GM12878 (cell line): ENCODE data around the gene MAML2. TPM values are rescaled to one million over a fixed set of nuclear protein-coding genes. Genes with fewer than 3 reads are reported as not detected.
A peak's percentile ranks its signal among the peaks of the same experiment; 100 is the strongest.

Experiments used
- ATAC-seq: fragments of 200-7000 bp; cut with Tn5 transposase; 3 replicates; pipeline ENCODE4 v1.9.1; 2020; ENCODE audit warnings: mild to moderate bottlenecking, moderate library complexity
- BruUV-seq: library from RNA; stranded (reverse); fragments of 400-500 nt; replicated peaks from 2 replicates; lab custom pipeline; 2021; lab: Mats Ljungman, UMichigan
- CTCF ChIA-PET: fragments of 300-600 bp; sonication (Branson Sonifier 250); formaldehyde crosslinking; extraction: SDS; loops from one replicate; lab custom pipeline; 2021; ENCODE audit warnings: inconsistent platforms; lab: Yijun Ruan, JAX
- POLR2A ChIA-PET: fragments of 350-600 bp; formaldehyde crosslinking; extraction: SDS; loops from one replicate; lab custom pipeline; 2021; ENCODE audit warnings: inconsistent platforms; lab: Charles Lee
- RAD21 ChIA-PET: fragments of 300-600 bp; sonication (Branson Sonifier 250); formaldehyde crosslinking; loops from one replicate; lab custom pipeline; 2023; ENCODE audit warnings: antibody characterized with exemption; ENCODE audit not compliant: unreplicated experiment; lab: Charles Lee
- SMC1A ChIA-PET: fragments of 300-600 bp; sonication (Branson Sonifier 250); formaldehyde crosslinking; loops from one replicate; lab custom pipeline; 2023; ENCODE audit not compliant: unreplicated experiment, uncharacterized antibody; lab: Charles Lee
- DNase-seq: peaks from one replicate; pipeline ENCODE4 v3.0.0-alpha.2; 2011; ENCODE audit warnings: low read depth, low spot score
- FAIRE-seq: peaks from 3 replicates; lab custom pipeline; 2011; peaks lifted over from hg19 to GRCh38; lab: Jason Lieb, UNC
- H2AFZ ChIP-seq: 2 replicates; pipeline ENCODE4 v1.6.0; 2011; ENCODE audit warnings: low read depth, low read length, control low read depth; ENCODE audit not compliant: control insufficient read depth
- H3K27ac ChIP-seq: 2 replicates; pipeline ENCODE4 v1.5.1; 2011; ENCODE audit warnings: control low read depth; ENCODE audit not compliant: control insufficient read depth, insufficient read depth
- H3K27me3 ChIP-seq, 2 experiments: replicated peaks in 1 of 2; 2 replicates each; pipeline versions ENCODE4 v1.6.0 to v1.6.1; 2011; ENCODE audit warnings: low read length in 1 of 2; ENCODE audit not compliant: control insufficient read depth in 2 of 2, insufficient read depth in 2 of 2
- H3K36me3 ChIP-seq, 2 experiments: 2 replicates each; pipeline ENCODE4 v1.5.1; 2011; ENCODE audit warnings: low read length in 1 of 2; ENCODE audit not compliant: control insufficient read depth in 2 of 2, insufficient read depth in 2 of 2
- H3K4me1 ChIP-seq: 2 replicates; pipeline ENCODE4 v1.6.1; 2011; ENCODE audit warnings: mild to moderate bottlenecking, low read length, moderate library complexity, mixed read lengths; ENCODE audit not compliant: control insufficient read depth, insufficient read depth
- H3K4me2 ChIP-seq: 2 replicates; pipeline ENCODE4 v1.6.0; 2011; ENCODE audit warnings: control low read depth; ENCODE audit not compliant: control insufficient read depth, insufficient read depth
- H3K4me3 ChIP-seq: fragments of 200-600 bp; sonication (generic); 2 replicates; pipeline ENCODE4 v1.5.1; 2016
- H3K79me2 ChIP-seq: 2 replicates; pipeline ENCODE4 v1.6.0; 2011; ENCODE audit warnings: low read length; ENCODE audit not compliant: control insufficient read depth, insufficient read depth
- H3K9ac ChIP-seq: 2 replicates; pipeline ENCODE4 v1.8.0; 2011; ENCODE audit warnings: low read length, control low read depth, mixed read lengths; ENCODE audit not compliant: control insufficient read depth, insufficient read depth
- H3K9me3 ChIP-seq: replicated peaks from 3 replicates; pipeline ENCODE4 v1.5.1; 2011; ENCODE audit warnings: mild to moderate bottlenecking, low read length; ENCODE audit not compliant: control insufficient read depth, insufficient read depth
- H4K20me1 ChIP-seq: 2 replicates; pipeline ENCODE4 v1.6.0; 2011; ENCODE audit not compliant: control insufficient read depth, insufficient read depth
- ASH2L ChIP-seq: fragments of 300-600, 200-600 bp; sonication (generic); IDR thresholded peaks from 2 replicates; pipeline ENCODE4 v1.6.1; 2017; ENCODE audit warnings: low read depth, mild to moderate bottlenecking, borderline replicate concordance
- MEF2A ChIP-seq: IDR thresholded peaks from 2 replicates; pipeline ENCODE4 v1.6.1; 2011; ENCODE audit warnings: low read depth, mild to moderate bottlenecking, low read length, moderate library complexity; ENCODE audit not compliant: insufficient read depth
- MTA3 ChIP-seq: IDR thresholded peaks from 2 replicates; pipeline ENCODE4 v1.6.1; 2012; ENCODE audit warnings: low read length, inconsistent platforms, borderline replicate concordance
- TCF3 ChIP-seq: IDR thresholded peaks from 2 replicates; pipeline ENCODE4 v1.6.1; 2012; ENCODE audit warnings: low read depth, mild to moderate bottlenecking, low read length, borderline replicate concordance; ENCODE audit not compliant: insufficient read depth
- USF2 ChIP-seq: IDR thresholded peaks from 2 replicates; pipeline ENCODE4 v1.6.1; 2011; ENCODE audit warnings: low read depth, low read length, improper control_type of control experiment, borderline replicate concordance
- in situ Hi-C: fragments of 300-500 bp; cut with MboI; formaldehyde crosslinking; loops from 9 replicates; pipeline ENCODE4 v1.14.3; 2018; ENCODE audit warnings: mixed read lengths
- intact Hi-C: fragments of 100-400 bp; cut with micrococcal nuclease; formaldehyde crosslinking; loops from one replicate; pipeline ENCODE4 v1.14.2; 2022; ENCODE audit not compliant: unreplicated experiment
- polyA plus RNA-seq, 11 experiments: library from polyadenylated mRNA; depleted of rRNA in 4 of 11; unstranded in 6 of 11; stranded (reverse) in 5 of 11; fragments of >200 nt; fragmentation: Nextera tagmentation in 4 of 11; fragmentation: Illumina TruSeq in 1 of 11; extraction: Ambion mirVana in 4 of 11; extraction: Trizol in 1 of 11; gene quantifications; 1 replicate in 1 of 11; 2 replicates in 10 of 11; pipeline versions ENCODE4 v1.2.1 to v1.2.3, GENCODE V29; 2011 to 2016; ENCODE audit warnings: inconsistent platforms in 2 of 11, missing spikeins in 2 of 11, low read depth in 1 of 11
- total RNA-seq, 4 experiments: library from RNA; depleted of rRNA in 3 of 4; stranded (reverse); fragments of >200 nt in 3 of 4; fragmentation: Illumina TruSeq in 1 of 4; extraction: Trizol in 1 of 4; gene quantifications; 2 replicates each; pipeline versions ENCODE4 v1.2.1 to v1.2.3, GENCODE V29; 2013 to 2021

The MAML2 gene
- total and polyA plus RNA-seq, 10 of the 15 experiments (the other 5 are each of a cell fraction or from before 2014, with no cell fraction given): 2.5 to 15.1 (median 12.0) TPM

- TF ChIP-seq MTA3 (0 out of 2 replicates have a peak, but pooled peaks have one; percentile 68), ASH2L (no peak)
Measured at GRCh38 chr11:96257972-96258934, 84.7 kb downstream of the MAML2 start (continued).

GRCh38 chr11:96257036-96257435, 86.0 kb downstream of the MAML2 start:
- in situ Hi-C loops (no loop called here), intact Hi-C loops (loop anchor here (2.0 to 5.0 kb wide), 4 partner anchors 32 to 130 kb away; partner anchors contain the start of genes CCDC82 and MAML2)
- RAD21 ChIA-PET: interaction anchor here (0.7 to 2.5 kb wide), 5 partner anchors 13 to 86 kb away, joined by 3 to 11 read pairs (median 5); partner anchors contain the start of gene MAML2
- Histone ChIP-seq H3K9me3 (no peaks in the 10 kb centered on the region), H3K9ac (no peak overlapping the region), H3K79me2 (peaks cover 63% of the 10 kb centered on the region), H3K36me3 (no peaks in the 10 kb centered on the region), H3K4me1 (peaks cover 70% of the 10 kb centered on the region), H2AFZ (no peak overlapping the region), H4K20me1 (no peaks in the 10 kb centered on the region), H3K27me3 (no peaks in the 10 kb centered on the region), H3K27ac (peak overlapping the region; percentile 72), H3K4me2 (peak overlapping the region; percentile 83), H3K4me3 (no peak overlapping the region)
- FAIRE-seq (no peak), DNase-seq (no peak), ATAC-seq (no peak)
- CTCF ChIA-PET: interaction anchor here (1.1 to 9.2 kb wide), 5 partner anchors 14 to 202 kb away, joined by 3 to 88 read pairs (median 10); partner anchors contain the start of gene MAML2
- SMC1A ChIA-PET: interaction anchor here (1.0 to 5.5 kb wide), 14 partner anchors 8 to 133 kb away, joined by 3 to 84 read pairs (median 5); partner anchors contain the start of genes CCDC82, JRKL and MAML2
- TF ChIP-seq USF2: no peak
- TF ChIP-seq MEF2A: 0 out of 2 replicates have a peak, but pooled peaks have one; percentile 2
- TF ChIP-seq TCF3: no peak
- POLR2A ChIA-PET: interaction anchor here (2.8 to 5.1 kb wide), 2 partner anchors 13 to 82 kb away, joined by 12 to 50 read pairs; no protein-coding TSS in a partner anchor
- TSS peak; percentile 10 for BruUV-seq
